ENCODE results near the gene PLEKHG4B. TPM values are rescaled to one million over a fixed set of nuclear protein-coding genes. Genes with fewer than 3 reads are reported as not detected.

Gene PLEKHG4B
- total and polyA plus RNA-seq, 2 of the 4 experiments (the other 2 are of a cell fraction) = 1.1 TPM

DNA sequence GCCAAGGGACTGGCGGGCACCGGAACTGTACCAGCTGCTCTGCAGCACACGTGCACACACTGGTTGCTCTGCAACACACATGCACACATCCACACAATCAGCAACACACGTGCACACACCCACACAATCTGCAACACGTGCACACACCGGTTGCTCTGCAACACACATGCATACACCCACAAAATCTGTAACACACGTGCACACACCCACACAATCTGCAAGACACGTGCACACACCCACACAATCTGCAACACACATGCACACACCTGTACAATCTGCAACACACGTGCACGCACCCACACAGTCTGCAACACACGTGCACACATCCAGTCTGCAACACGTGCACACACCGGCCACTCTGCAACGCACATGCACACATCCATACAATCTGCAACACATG lies 17.9 kb downstream of the PLEKHG4B start:
- Histone ChIP-seq H4K8ac (ENCODE audit: low read depth in 2 of 2, low read length in 2 of 2) (no peak overlapping the region), H2AK9ac (replicated peaks; ENCODE audit: low read depth, low read length, poor library complexity) (no peak overlapping the region), H3K27ac (ENCODE audit: insufficient read depth, low read length) (no peak overlapping the region), H3K9me1 (ENCODE audit: insufficient read depth, low read length) (no peaks in the 10 kb centered on the region; the same call in 1 of the 2 replicates), H2AK5ac (ENCODE audit: low read depth, low read length) (no peak overlapping the region), H4K20me1 (ENCODE audit: insufficient read depth, low read length) (no peaks in the 10 kb centered on the region), H3K56ac (ENCODE audit: extremely low read depth, insufficient read depth, low read length) (no peak overlapping the region), H3K9ac (ENCODE audit: low read depth, low read length) (no peak overlapping the region), H3K18ac (ENCODE audit: low read depth, low read length) (no peak overlapping the region), H3K9me3 (ENCODE audit: control insufficient read depth, insufficient read depth, low read length) (no peaks in the 10 kb centered on the region), H2BK15ac (ENCODE audit: low read depth, low read length) (no peak overlapping the region), H3K14ac (replicated peaks; ENCODE audit: low read depth, low read length) (no peak overlapping the region), H3K36me3 (ENCODE audit: control insufficient read depth, insufficient read depth, low read length) (no peaks in the 10 kb centered on the region), H3K4me3 (ENCODE audit: insufficient read depth, low read depth, low read length) (no peak overlapping the region), H3K4me2 (ENCODE audit: low read depth, low read length) (no peak overlapping the region), H4K5ac (ENCODE audit: low read depth, low read length) (no peak overlapping the region), H3K79me1 (ENCODE audit: low read depth in 1 of 2, low read length in 2 of 2) (no peaks in the 10 kb centered on the region), H2AFZ (replicated peaks; ENCODE audit: low read length, poor library complexity) (no peak overlapping the region), H3K4me1 (ENCODE audit: control insufficient read depth, insufficient read depth, low read length) (no peaks in the 10 kb centered on the region), H3K4ac (ENCODE audit: low read depth, low read length) (no peak overlapping the region), H2BK5ac (ENCODE audit: low read depth, low read length, poor library complexity, severe bottlenecking) (no peak overlapping the region), H2BK120ac (ENCODE audit: low read depth, low read length) (no peak overlapping the region), H4K91ac (ENCODE audit: insufficient read depth, low read depth, low read length) (no peak overlapping the region), H3K23ac (ENCODE audit: low read depth, low read length) (no peak overlapping the region), H3K27me3 (ENCODE audit: control insufficient read depth, insufficient read depth, low read length) (peaks cover 23% of the 10 kb centered on the region), H2BK20ac (ENCODE audit: low read depth, low read length) (no peak overlapping the region)
- ChIA-PET CTCF (no interaction called here), POLR2A (ENCODE audit: unreplicated experiment) (no interaction called here)
- TF ChIP-seq USF2 (IDR thresholded peaks at IDR 0.05; ENCODE audit: low read depth, low read length) (no peak), MAFK (IDR thresholded peaks at IDR 0.05; ENCODE audit: low read depth, low read length) (no peak), MAZ (IDR thresholded peaks at IDR 0.05; ENCODE audit: borderline replicate concordance, low read depth, low read length) (no peak), POLR2A (IDR thresholded peaks at IDR 0.05; ENCODE audit: low read depth, low read length) (no peak), MXI1 (IDR thresholded peaks at IDR 0.05; ENCODE audit: borderline replicate concordance, low read depth, low read length) (no peak), RFX5 (IDR thresholded peaks at IDR 0.05; ENCODE audit: low read depth, low read length) (no peak), CHD1 (IDR thresholded peaks at IDR 0.05; ENCODE audit: low read depth, low read length) (no peak), BHLHE40 (IDR thresholded peaks at IDR 0.05; ENCODE audit: low read depth, low read length) (no peak), CEBPB (IDR thresholded peaks at IDR 0.05; ENCODE audit: low read depth, low read length) (no peak), CTCF (conservative IDR thresholded peaks at IDR 0.05; ENCODE audit: low read depth, low read length) (no peak), SMC3 (IDR thresholded peaks at IDR 0.05; ENCODE audit: low read depth, low read length) (no peak), RAD21 (IDR thresholded peaks at IDR 0.05; ENCODE audit: low read length) (no peak), NFE2L2 (IDR thresholded peaks at IDR 0.05; ENCODE audit: low read depth, low read length) (no peak), FOS (IDR thresholded peaks at IDR 0.05; ENCODE audit: low read depth, low read length) (no peak), RCOR1 (IDR thresholded peaks at IDR 0.05; ENCODE audit: insufficient replicate concordance, low read length) (no peak)
- TF ChIP-seq, protein P1, sequence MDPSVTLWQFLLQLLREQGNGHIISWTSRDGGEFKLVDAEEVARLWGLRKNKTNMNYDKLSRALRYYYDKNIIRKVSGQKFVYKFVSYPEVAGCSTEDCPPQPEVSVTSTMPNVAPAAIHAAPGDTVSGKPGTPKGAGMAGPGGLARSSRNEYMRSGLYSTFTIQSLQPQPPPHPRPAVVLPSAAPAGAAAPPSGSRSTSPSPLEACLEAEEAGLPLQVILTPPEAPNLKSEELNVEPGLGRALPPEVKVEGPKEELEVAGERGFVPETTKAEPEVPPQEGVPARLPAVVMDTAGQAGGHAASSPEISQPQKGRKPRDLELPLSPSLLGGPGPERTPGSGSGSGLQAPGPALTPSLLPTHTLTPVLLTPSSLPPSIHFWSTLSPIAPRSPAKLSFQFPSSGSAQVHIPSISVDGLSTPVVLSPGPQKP (IDR thresholded peaks at IDR 0.05; ENCODE audit: borderline replicate concordance, low read depth, low read length) = no peak
- intact Hi-C loops (cut with micrococcal nuclease) = no loop called here
- ATAC-seq (ENCODE audit: low read depth) = no peak
- BruUV-seq (replicated peaks) = no TSS peak
- no peak for DNase-seq
- dilution Hi-C loops (cut with HindIII; ENCODE audit: low sequenced_read_pairs, unreplicated experiment) = no loop called here
- in situ Hi-C loops (cut with MboI; ENCODE audit: low sequenced_read_pairs) = no loop called here
- 88% methylated on average over 13 of the region's 14 CpGs; no CpG with 5 or more reads in 1 of the 2 experiments for WGBS, 2 experiments (ENCODE audit: extremely low coverage in 2 of 2, insufficient read length in 1 of 2)

Measured in IMR-90 (cell line).